ENCODE measurements around the gene NDC80.

Gene NDC80

DNA sequence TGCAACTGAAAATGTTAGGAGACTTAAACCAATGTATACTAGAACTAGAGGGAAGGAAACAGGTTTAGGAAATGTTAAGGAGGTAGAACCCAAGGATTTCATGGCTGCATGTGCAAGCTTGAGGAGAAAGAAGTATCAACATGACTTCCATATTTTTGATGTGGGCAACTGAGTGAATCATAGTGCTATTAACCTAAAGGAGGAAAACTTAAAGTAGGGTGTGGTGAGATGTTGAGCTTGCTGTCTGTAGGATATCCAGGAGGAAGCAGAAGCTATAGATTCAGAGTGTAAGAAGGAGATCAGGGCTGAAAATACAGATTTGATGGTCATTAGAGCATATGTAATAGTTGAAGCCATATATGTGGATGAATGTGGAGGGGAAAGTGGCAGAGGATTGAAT, 31.5 kb downstream of the NDC80 start:
- no peak for TF ChIP-seq CTCF (IDR thresholded peaks at IDR 0.05; ENCODE audit: borderline replicate concordance, control extremely low read depth, extremely low read depth, insufficient read depth, missing control alignments)
- in situ Hi-C loops (cut with MboI; ENCODE audit: low sequenced_read_pairs, unreplicated experiment) = no loop called here
- no peak for DNase-seq (ENCODE audit: low spot score)

DNA sequence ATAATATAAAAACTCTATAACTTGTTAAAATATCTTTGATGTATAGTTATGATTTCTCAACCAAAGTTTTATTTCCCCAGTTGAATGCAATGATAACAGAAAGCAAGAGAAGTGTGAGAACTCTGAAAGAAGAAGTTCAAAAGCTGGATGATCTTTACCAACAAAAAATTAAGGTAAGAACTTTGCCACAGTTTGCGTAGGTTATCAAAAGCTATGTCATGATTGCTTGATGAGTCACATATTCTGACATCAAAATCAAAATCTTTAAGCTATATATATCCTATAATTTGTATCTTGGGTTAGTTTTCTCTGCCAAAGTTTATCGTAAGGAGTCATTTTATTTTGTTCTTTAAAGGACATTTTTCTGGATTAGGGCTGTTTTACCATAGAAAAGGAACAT, 35.0 kb downstream of the NDC80 start:
- no peak for DNase-seq (ENCODE audit: low spot score)
- no peak for TF ChIP-seq CTCF (IDR thresholded peaks at IDR 0.05; ENCODE audit: borderline replicate concordance, control extremely low read depth, extremely low read depth, insufficient read depth, missing control alignments)
- in situ Hi-C loops (cut with MboI; ENCODE audit: low sequenced_read_pairs, unreplicated experiment) = no loop called here

- TF ChIP-seq CTCF (IDR thresholded peaks at IDR 0.05; ENCODE audit: borderline replicate concordance, control extremely low read depth, extremely low read depth, insufficient read depth, missing control alignments) = no peak
- DNase-seq (ENCODE audit: low spot score) = no peak
- in situ Hi-C loops (cut with MboI; ENCODE audit: low sequenced_read_pairs, unreplicated experiment) = no loop called here
These were observed 38.2 kb downstream of the NDC80 start for GRCh38 chr18:2609604-2610003.

- in situ Hi-C loops (cut with MboI; ENCODE audit: low sequenced_read_pairs, unreplicated experiment) = no loop called here
- no peak for TF ChIP-seq CTCF (IDR thresholded peaks at IDR 0.05; ENCODE audit: borderline replicate concordance, control extremely low read depth, extremely low read depth, insufficient read depth, missing control alignments)
These were observed 39.2 kb downstream of the NDC80 start for GRCh38 chr18:2610549-2610948.

GRCh38 chr18:2612996-2613395, 41.6 kb downstream of the NDC80 start:
- TF ChIP-seq CTCF (IDR thresholded peaks at IDR 0.05; ENCODE audit: borderline replicate concordance, control extremely low read depth, extremely low read depth, insufficient read depth, missing control alignments) = no peak
- no peak for DNase-seq (ENCODE audit: low spot score)
- in situ Hi-C loops (cut with MboI; ENCODE audit: low sequenced_read_pairs, unreplicated experiment) = no loop called here

More at GRCh38 chr18:2610549-2610948, 39.2 kb downstream of the NDC80 start:
- no peak for DNase-seq (ENCODE audit: low spot score)

- DNase-seq (ENCODE audit: low spot score) = no peak
- in situ Hi-C loops (cut with MboI; ENCODE audit: low sequenced_read_pairs, unreplicated experiment) = no loop called here
- TF ChIP-seq CTCF (IDR thresholded peaks at IDR 0.05; ENCODE audit: borderline replicate concordance, control extremely low read depth, extremely low read depth, insufficient read depth, missing control alignments) = no peak
These were observed 46.1 kb downstream of the NDC80 start for GRCh38 chr18:2617401-2617998.

Measured in GM13976 (cell line).